NCI-H146 (cell line): ENCODE measurements around the gene TBXAS1.
A peak's percentile ranks its signal among the peaks of the same experiment; 100 is the strongest.

ENCODE experiments used
- DNase-seq: peaks from one replicate; lab custom pipeline; 2025; lab: John Stamatoyannopoulos, UW

The TBXAS1 gene

GRCh38 chr7:139948587-139949335, 119.7 kb downstream of the TBXAS1 start:
- DNase-seq, result no peak

- no peak for DNase-seq
Observed at GRCh38 chr7:139949629-139950028, 120.6 kb downstream of the TBXAS1 start.

GRCh38 chr7:139950881-139951525, 121.9 kb downstream of the TBXAS1 start:
- peak; percentile 68 for DNase-seq

- DNase-seq, result peak; percentile 77
Observed at GRCh38 chr7:139953229-139953628, 124.2 kb downstream of the TBXAS1 start.

GRCh38 chr7:139955109-139955820, 126.2 kb downstream of the TBXAS1 start:
- DNase-seq, result no peak

GRCh38 chr7:139958599-139959284, 129.7 kb downstream of the TBXAS1 start:
- DNase-seq, result no peak

GRCh38 chr7:139959285-139959628, 130.2 kb downstream of the TBXAS1 start:
- DNase-seq, result no peak

- no peak for DNase-seq
Observed at GRCh38 chr7:139959718-139960117, 130.7 kb downstream of the TBXAS1 start.

- no peak for DNase-seq
Observed at GRCh38 chr7:139960157-139960556, 131.1 kb downstream of the TBXAS1 start.

- no peak for DNase-seq
Observed at GRCh38 chr7:139965942-139966628, 137.0 kb downstream of the TBXAS1 start.

- no peak for DNase-seq
Observed at GRCh38 chr7:139966949-139967348, 137.9 kb downstream of the TBXAS1 start.

GRCh38 chr7:139968931-139969330, 139.9 kb downstream of the TBXAS1 start:
- no peak for DNase-seq

- DNase-seq, result peak; percentile 51
Observed at GRCh38 chr7:139972029-139972428, 143.0 kb downstream of the TBXAS1 start.

- no peak for DNase-seq
Observed at GRCh38 chr7:139973101-139974050, 144.3 kb downstream of the TBXAS1 start.

GRCh38 chr7:139974179-139974811, 145.2 kb downstream of the TBXAS1 start:
- DNase-seq, result no peak

- no peak for DNase-seq
Observed at GRCh38 chr7:139976055-139976837, 147.2 kb downstream of the TBXAS1 start.

- DNase-seq, result no peak
Observed at GRCh38 chr7:139976838-139977656, 148.0 kb downstream of the TBXAS1 start.

- no peak for DNase-seq
Observed at GRCh38 chr7:139981511-139981895, 152.4 kb downstream of the TBXAS1 start.
